VCaP (cell line): ENCODE data around the gene ERC2.
"Not testable (repeated sequence)": the region's sequence is repeated elsewhere in the genome, so short reads cannot be mapped to it uniquely, and the experiment has no call there.

Experiments
- H3K27ac ChIP-seq: fragments of 450-650 bp; 2 replicates; pipeline ENCODE4 v1.5.1; 2017
- TF ChIP-seq, protein P1 (sequence below): fragments of 450-650 bp; conservative IDR thresholded peaks from 2 replicates; pipeline ENCODE4 v1.5.1; 2017; ENCODE audit warnings: mild to moderate bottlenecking, moderate library complexity

The ERC2 gene

DNA sequence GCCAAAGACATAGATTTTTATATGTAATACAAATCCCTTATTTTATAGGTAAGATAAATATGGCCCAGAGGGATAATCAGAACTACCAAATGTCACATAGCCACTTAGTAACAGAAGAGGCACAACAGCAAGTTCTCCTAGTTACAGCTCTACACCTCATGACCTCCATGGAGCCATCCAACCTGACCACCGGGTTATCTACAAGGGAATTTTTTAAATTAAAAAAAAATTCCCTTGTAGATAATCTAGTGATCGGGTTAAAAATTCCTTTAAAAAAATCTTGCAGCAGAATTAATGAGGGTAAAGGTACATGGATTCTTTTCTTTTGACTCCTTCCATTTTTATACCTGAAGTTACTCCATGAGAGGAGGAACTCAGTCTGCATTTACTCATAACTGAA lies 615.9 kb downstream of the ERC2 start:
- H3K27ac ChIP-seq: no peak overlapping the region
- TF ChIP-seq, protein P1, sequence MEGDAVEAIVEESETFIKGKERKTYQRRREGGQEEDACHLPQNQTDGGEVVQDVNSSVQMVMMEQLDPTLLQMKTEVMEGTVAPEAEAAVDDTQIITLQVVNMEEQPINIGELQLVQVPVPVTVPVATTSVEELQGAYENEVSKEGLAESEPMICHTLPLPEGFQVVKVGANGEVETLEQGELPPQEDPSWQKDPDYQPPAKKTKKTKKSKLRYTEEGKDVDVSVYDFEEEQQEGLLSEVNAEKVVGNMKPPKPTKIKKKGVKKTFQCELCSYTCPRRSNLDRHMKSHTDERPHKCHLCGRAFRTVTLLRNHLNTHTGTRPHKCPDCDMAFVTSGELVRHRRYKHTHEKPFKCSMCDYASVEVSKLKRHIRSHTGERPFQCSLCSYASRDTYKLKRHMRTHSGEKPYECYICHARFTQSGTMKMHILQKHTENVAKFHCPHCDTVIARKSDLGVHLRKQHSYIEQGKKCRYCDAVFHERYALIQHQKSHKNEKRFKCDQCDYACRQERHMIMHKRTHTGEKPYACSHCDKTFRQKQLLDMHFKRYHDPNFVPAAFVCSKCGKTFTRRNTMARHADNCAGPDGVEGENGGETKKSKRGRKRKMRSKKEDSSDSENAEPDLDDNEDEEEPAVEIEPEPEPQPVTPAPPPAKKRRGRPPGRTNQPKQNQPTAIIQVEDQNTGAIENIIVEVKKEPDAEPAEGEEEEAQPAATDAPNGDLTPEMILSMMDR: no peak

DNA sequence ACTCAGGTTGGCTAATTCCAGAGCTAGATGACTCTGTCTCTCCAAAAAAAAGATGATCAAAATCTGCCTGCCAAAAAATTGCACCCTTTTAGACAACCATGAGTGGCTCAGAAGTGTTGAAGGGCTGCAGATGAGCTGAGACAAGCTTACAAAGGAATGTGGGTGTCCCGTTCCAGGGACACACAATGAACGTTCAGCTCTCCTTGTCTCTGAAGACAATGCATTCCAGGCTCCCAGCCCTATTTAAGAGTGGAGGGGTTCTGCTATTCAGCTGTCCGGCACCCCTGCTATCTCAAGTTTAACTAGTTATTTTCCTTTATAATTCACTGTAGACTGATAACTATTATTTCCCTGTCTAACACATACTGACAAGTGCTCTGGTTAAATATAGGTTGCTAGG lies 626.1 kb downstream of the ERC2 start:
- no peak overlapping the region for H3K27ac ChIP-seq
- TF ChIP-seq, protein P1: no peak

DNA sequence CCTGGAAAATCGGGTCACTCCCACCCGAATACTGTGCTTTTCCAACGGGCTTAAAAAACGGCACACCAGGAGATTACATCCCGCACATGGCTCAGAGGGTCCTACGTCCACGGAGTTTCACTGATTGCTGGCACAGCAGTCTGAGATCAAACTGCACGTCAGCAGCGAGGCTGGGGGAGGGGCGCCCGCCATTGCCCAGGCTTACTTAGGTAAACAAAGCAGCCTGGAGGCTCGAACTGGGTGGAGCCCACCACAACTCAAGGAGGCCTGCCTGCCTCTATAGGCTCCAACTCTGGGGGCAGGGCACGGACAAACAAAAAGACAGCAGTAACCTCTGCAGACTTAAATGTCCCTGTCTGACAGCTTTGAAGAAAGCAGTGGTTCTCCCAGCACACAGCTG lies 636.4 kb downstream of the ERC2 start:
- not testable (repeated sequence) for H3K27ac ChIP-seq

DNA sequence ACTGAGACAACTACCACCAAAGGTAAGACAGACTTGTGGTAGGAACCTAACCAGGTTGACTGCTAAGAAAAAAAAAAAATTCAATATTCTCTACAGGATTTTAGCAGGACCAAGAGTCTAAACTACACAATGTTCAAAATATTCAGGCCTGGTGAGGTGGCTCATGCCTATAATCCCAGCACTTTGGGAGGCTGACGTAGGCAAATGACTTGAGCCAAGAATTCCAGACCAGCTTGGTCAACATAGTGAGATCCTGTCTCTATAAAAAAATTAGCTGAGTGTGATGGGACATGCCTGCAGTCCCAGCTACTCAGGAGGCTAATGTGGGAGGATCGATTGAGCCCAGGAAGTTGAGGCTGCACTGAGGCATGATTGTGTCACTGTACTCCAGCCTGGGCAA lies 639.6 kb downstream of the ERC2 start:
- no peak overlapping the region for H3K27ac ChIP-seq
- TF ChIP-seq, protein P1: no peak

DNA sequence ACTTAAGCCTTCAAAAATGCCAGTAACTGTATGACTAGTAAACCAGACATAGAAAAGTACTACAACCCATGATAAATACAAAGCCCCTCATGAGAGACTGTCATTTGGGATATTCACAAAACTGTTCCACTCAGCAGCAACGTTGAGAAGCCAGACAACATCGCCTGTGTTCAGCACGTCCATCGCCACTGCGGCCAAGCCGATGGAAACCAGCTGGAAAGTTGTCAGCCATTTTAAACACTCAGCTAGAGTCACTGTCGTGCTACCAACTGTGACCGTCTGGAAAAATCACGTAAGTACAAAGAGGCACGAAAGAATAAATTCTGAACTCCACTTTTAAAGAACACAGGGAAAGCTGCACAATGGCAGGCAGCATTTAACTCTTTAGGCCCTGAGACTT lies 640.5 kb downstream of the ERC2 start:
- H3K27ac ChIP-seq: no peak overlapping the region
- TF ChIP-seq, protein P1: no peak

DNA sequence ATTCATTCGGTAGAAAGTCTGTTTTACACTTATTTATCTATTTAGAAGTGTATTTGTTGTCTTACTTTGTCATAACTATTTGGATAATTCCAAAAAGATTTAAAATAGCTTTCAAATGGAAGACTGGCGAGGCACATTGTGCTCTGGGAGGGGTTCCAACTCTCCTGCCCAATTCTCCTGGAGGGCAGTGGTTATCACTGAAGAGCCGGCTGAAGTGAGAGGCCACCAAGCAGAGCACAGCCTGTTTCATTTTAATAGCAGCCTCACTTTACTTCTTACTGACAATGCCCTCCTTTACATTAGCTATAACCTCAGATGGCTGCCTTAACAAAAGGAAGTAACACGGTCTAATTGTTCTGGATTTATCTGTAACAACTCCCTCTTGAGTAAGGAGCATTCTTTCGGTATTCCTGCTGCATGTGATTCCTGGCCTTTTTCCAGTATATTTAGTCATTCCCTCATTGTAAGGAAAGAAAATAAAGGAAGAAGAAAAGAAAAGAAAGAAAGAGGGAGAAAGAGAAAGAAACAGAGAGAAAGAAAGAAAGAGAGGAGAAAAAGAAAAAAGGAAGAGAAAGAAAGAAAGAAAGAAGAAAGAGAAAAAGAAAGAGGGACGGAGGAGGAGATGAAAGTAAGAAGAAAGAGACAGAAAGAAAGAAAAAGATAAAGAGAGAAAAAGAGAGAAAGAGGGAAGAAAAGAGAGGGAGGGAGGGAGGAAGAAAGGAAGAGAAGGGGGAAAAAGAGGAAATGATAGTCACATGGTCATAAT lies 641.4 kb downstream of the ERC2 start:
- no peak overlapping the region for H3K27ac ChIP-seq
- TF ChIP-seq, protein P1: no peak

DNA sequence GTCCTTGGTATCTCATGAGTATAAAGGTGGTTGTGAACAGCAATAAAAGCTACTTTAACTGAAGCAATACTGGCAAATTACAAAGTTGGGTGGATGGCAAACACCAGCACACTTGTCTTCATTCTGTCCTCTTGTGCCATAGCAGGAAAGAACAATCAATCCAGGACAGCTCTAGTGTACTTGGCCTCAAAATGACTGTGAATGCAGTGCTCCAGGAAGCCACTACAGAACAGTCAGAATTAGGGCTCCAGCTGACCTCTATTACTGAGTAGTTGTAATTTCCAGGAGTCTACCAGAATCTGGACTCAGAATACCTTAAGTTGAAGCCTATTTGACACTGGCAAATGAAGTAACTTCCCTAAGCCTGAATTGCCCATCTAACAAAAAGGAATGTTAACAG lies 642.2 kb downstream of the ERC2 start:
- TF ChIP-seq, protein P1: no peak
- H3K27ac ChIP-seq: no peak overlapping the region

DNA sequence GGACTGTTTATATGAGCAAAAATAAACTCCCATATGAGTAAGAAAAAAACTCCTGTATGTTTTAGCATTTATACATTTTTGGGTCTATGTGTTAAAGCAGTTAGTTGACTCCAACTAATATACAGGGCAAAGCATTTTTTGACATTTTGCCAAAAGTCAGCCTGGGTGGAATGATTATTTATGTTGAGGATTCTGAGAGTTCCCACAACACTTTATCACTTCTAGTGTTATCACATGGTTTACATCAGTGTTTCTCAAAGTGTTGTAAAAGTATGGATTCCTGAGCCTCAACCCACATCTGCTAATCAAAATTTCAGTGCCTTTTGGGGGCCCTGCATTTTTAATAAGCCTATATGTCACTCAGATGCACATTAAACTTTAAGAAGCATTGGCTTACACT lies 643.9 kb downstream of the ERC2 start:
- H3K27ac ChIP-seq: no peak overlapping the region
- TF ChIP-seq, protein P1: no peak
